HepG2 (cell line): ENCODE data around the gene ZNF322. TPM values are rescaled to one million over a fixed set of nuclear protein-coding genes. Genes with fewer than 3 reads are reported as not detected.

Experiments
- ATAC-seq: fragments of 200-7000 bp; cut with Tn5 transposase; 3 replicates; pipeline ENCODE4 v1.9.1; 2020; ENCODE audit warnings: mild to moderate bottlenecking, moderate library complexity
- BruUV-seq: library from RNA; stranded (reverse); fragments of 400-500 nt; replicated peaks from 2 replicates; lab custom pipeline; 2021; lab: Mats Ljungman, UMichigan
- CTCF ChIA-PET: fragments of 300-600 bp; formaldehyde crosslinking; extraction: SDS; loops from one replicate; lab custom pipeline; 2021; ENCODE audit warnings: low total read pairs, inconsistent platforms, low intra/inter-chr PET ratio; lab: Yijun Ruan, JAX
- POLR2A ChIA-PET: fragments of 350-600 bp; sonication (Branson Sonifier 250); formaldehyde crosslinking; loops from one replicate; lab custom pipeline; 2020; ENCODE audit warnings: antibody characterized with exemption, inconsistent platforms; lab: Yijun Ruan, JAX
- DNase-seq: peaks from one replicate; pipeline ENCODE4 v3.0.0-alpha.2; 2015; ENCODE audit warnings: low spot score
- FAIRE-seq: peaks from 3 replicates; lab custom pipeline; 2011; peaks lifted over from hg19 to GRCh38; lab: Jason Lieb, UNC
- H2AFZ ChIP-seq: one replicate; pipeline ENCODE4 v1.6.1; 2011; ENCODE audit warnings: low read length, inconsistent platforms
- H3K27ac ChIP-seq: fragments of 300-600 bp; 3 replicates; pipeline ENCODE4 v1.8.0; 2011; ENCODE audit warnings: mixed run types, mild to moderate bottlenecking, mixed read lengths, low read length, inconsistent platforms; ENCODE audit not compliant: insufficient read depth; ENCODE audit errors: extremely low read length
- H3K27me3 ChIP-seq, 2 experiments: fragments of 200-600 bp in 1 of 2; 2 replicates in 1 of 2; 3 replicates in 1 of 2; pipeline versions ENCODE4 v1.6.0 to v1.8.0; 2011; ENCODE audit warnings: low read length in 2 of 2, mild to moderate bottlenecking in 2 of 2, moderate library complexity in 2 of 2, inconsistent platforms in 1 of 2; ENCODE audit not compliant: insufficient read depth in 2 of 2, control insufficient read depth in 1 of 2
- H3K36me3 ChIP-seq, 2 experiments: fragments of 200-600 bp in 1 of 2; replicated peaks in 1 of 2; 2 replicates in 1 of 2; 3 replicates in 1 of 2; pipeline versions ENCODE4 v1.5.1 to v1.8.0; 2011; ENCODE audit warnings: low read length in 2 of 2, inconsistent platforms in 1 of 2; ENCODE audit not compliant: insufficient read depth in 2 of 2, control insufficient read depth in 1 of 2
- H3K4me1 ChIP-seq: 2 replicates; pipeline ENCODE4 v1.5.1; 2012; ENCODE audit warnings: low read length, inconsistent platforms; ENCODE audit not compliant: insufficient read depth
- H3K4me2 ChIP-seq: 2 replicates; pipeline ENCODE4 v1.6.0; 2011; ENCODE audit warnings: low read depth, low read length, inconsistent platforms
- H3K4me3 ChIP-seq, 3 experiments: fragments of 200-600 bp in 1 of 3; sonication (generic), shearing (Covaris generic) in 1 of 3; replicated peaks in 1 of 3; 2 replicates each; pipeline ENCODE4 v1.5.1; 2011 to 2016; ENCODE audit warnings: low read length in 3 of 3, inconsistent platforms in 2 of 3, low read depth in 2 of 3, mild to moderate bottlenecking in 2 of 3, control low read depth in 1 of 3, mixed read lengths in 1 of 3; ENCODE audit not compliant: insufficient read depth in 1 of 3
- H3K79me2 ChIP-seq: one replicate; pipeline ENCODE4 v1.6.1; 2011; ENCODE audit warnings: low read length, inconsistent platforms; ENCODE audit not compliant: insufficient read depth
- H3K9ac ChIP-seq: 2 replicates; pipeline ENCODE4 v1.6.0; 2011; ENCODE audit warnings: mild to moderate bottlenecking, low read depth, low read length, inconsistent platforms; ENCODE audit not compliant: insufficient read depth
- H3K9me3 ChIP-seq: 2 replicates; pipeline ENCODE4 v1.5.1; 2012; ENCODE audit warnings: mild to moderate bottlenecking, low read length
- H4K20me1 ChIP-seq: 2 replicates; pipeline ENCODE4 v1.6.0; 2011; ENCODE audit warnings: inconsistent platforms, mild to moderate bottlenecking, low read length, moderate library complexity; ENCODE audit not compliant: insufficient read depth
- AGO2 ChIP-seq: fragments of 200-400 bp; formaldehyde crosslinking; optimal IDR thresholded peaks from 2 replicates; pipeline ENCODE3; 2017; ENCODE audit warnings: mild to moderate bottlenecking, low read depth, low read length, moderate library complexity
- ATF4 ChIP-seq, 2 experiments: fragments of 450-650 bp in 1 of 2; sonication (generic) in 1 of 2; formaldehyde crosslinking; IDR thresholded peaks; 2 replicates each; pipeline versions ENCODE4 v1.5.0 to v1.8.0; 2020 to 2022; ENCODE audit warnings: mild to moderate bottlenecking in 1 of 2, missing genetic modification reagents in 1 of 2
- KDM6A ChIP-seq: IDR thresholded peaks from 2 replicates; pipeline ENCODE4 v1.6.1; 2016; ENCODE audit warnings: low read depth
- MEF2D ChIP-seq: sonication (generic); formaldehyde crosslinking; IDR thresholded peaks from 2 replicates; pipeline ENCODE4 v1.5.1; 2020; ENCODE audit warnings: mild to moderate bottlenecking, missing genetic modification reagents
- NFATC3 ChIP-seq: sonication (generic); formaldehyde crosslinking; IDR thresholded peaks from 2 replicates; pipeline ENCODE4 v1.5.1; 2020; ENCODE audit warnings: mild to moderate bottlenecking, missing genetic modification reagents
- REPIN1 ChIP-seq: sonication (generic); formaldehyde crosslinking; IDR thresholded peaks from 2 replicates; pipeline ENCODE4 v1.8.0; 2022; ENCODE audit warnings: missing genetic modification reagents, low read depth, mild to moderate bottlenecking, borderline replicate concordance
- STAT5B ChIP-seq: sonication (generic); formaldehyde crosslinking; IDR thresholded peaks from 2 replicates; pipeline ENCODE4 v1.4.0; 2020; ENCODE audit warnings: missing genetic modification reagents
- ZBTB25 ChIP-seq: IDR thresholded peaks from 2 replicates; pipeline ENCODE4 v1.6.1; 2018; ENCODE audit warnings: missing genetic modification reagents
- ZBTB42 ChIP-seq: sonication (generic); formaldehyde crosslinking; IDR thresholded peaks from 2 replicates; pipeline ENCODE4 v1.5.0; 2020; ENCODE audit warnings: mild to moderate bottlenecking, missing genetic modification reagents
- ZNF225 ChIP-seq: sonication (generic); formaldehyde crosslinking; IDR thresholded peaks from 2 replicates; pipeline ENCODE4 v1.4.0; 2020; ENCODE audit warnings: mild to moderate bottlenecking, missing genetic modification reagents
- ZNF234 ChIP-seq: sonication (generic); formaldehyde crosslinking; conservative IDR thresholded peaks from 2 replicates; pipeline ENCODE4 v1.5.1; 2020; ENCODE audit warnings: mild to moderate bottlenecking, missing genetic modification reagents
- ZNF567 ChIP-seq: sonication (generic); formaldehyde crosslinking; IDR thresholded peaks from 2 replicates; pipeline ENCODE4 v1.8.1; 2023; ENCODE audit warnings: mild to moderate bottlenecking, missing genetic modification reagents, borderline replicate concordance
- ZNF704 ChIP-seq: sonication (generic); formaldehyde crosslinking; IDR thresholded peaks from 2 replicates; pipeline ENCODE4 v1.8.1; 2023; ENCODE audit warnings: mild to moderate bottlenecking, inconsistent platforms, moderate library complexity, missing genetic modification reagents, borderline replicate concordance
- ZXDC ChIP-seq: sonication (generic); formaldehyde crosslinking; IDR thresholded peaks from 2 replicates; pipeline ENCODE4 v1.5.0; 2020; ENCODE audit warnings: mild to moderate bottlenecking, missing genetic modification reagents
- WGBS: methylation state at CpG from one replicate; pipeline ENCODE4 v1.1.6; 2017; ENCODE audit warnings: low lambda C conversion rate; 5-methylcytosine and 5-hydroxymethylcytosine counted together
- in situ Hi-C: cut with HindIII; loops from 2 replicates; pipeline ENCODE4 v1.10.0; 2017; ENCODE audit warnings: low pct_unique_long_range_greater_than_20kb; ENCODE audit not compliant: extremely low pct_ligation_motif_present
- intact Hi-C: fragments of 100-400 bp; cut with micrococcal nuclease; formaldehyde crosslinking; loops from one replicate; pipeline ENCODE4 v1.10.0; 2022; ENCODE audit not compliant: unreplicated experiment
- polyA plus RNA-seq, 8 experiments: library from polyadenylated mRNA; depleted of rRNA in 3 of 8; stranded (reverse) in 7 of 8; unstranded in 1 of 8; fragments of >200 nt; fragmentation: Illumina TruSeq in 4 of 8; extraction: Trizol in 4 of 8; gene quantifications; 2 replicates each; pipeline versions ENCODE4 v1.2.1 to v1.2.3, GENCODE V29; 2011 to 2016; ENCODE audit warnings: low read depth in 4 of 8, missing spikeins in 1 of 8, mixed read lengths in 1 of 8; ENCODE audit not compliant: insufficient read depth in 1 of 8
- total RNA-seq, 5 experiments: library from RNA; depleted of rRNA; stranded (reverse); fragments of >200 nt; fragmentation: Illumina TruSeq; extraction: Trizol; gene quantifications; 2 replicates each; pipeline ENCODE4 v1.2.3, GENCODE V29; 2016; ENCODE audit warnings: low read depth in 1 of 5
- TF ChIP-seq, protein P1 (sequence below): IDR thresholded peaks from 2 replicates; pipeline ENCODE4 v1.6.1; 2016; ENCODE audit warnings: low read depth, control low read depth

ZNF322 gene
- total and polyA plus RNA-seq, 2 of the 13 experiments (the other 11 are each of a cell fraction or from before 2014, with no cell fraction given), result 8.3 to 22.8 TPM

GRCh38 chr6:26596579-26597388 lies 62.8 kb downstream of the ZNF322 start, which contains the start of gene ABT1:
Gene ABT1 (plus strand): TSS chr6:26596953. CDS start chr6:26596983, 30 bp downstream.
- FAIRE-seq, result peak; percentile 91
- intact Hi-C loops, result loop anchor here (1.0 to 2.0 kb wide), 6 partner anchors 19 to 421 kb away; no protein-coding TSS in a partner anchor
- TF ChIP-seq ATF4 (CRISPR knock-in tag; IDR thresholded peaks at IDR 0.05) (peak in 1 of 2 experiments; percentile 92; a peak in 2 of 4 replicates), ZNF567 (CRISPR knock-in tag) (0 out of 2 replicates have a peak, but pooled peaks have one; percentile 72), ZNF225 (peak; percentile 98), AGO2 (peak; percentile 66), REPIN1 (peak; percentile 99), ZNF704 (CRISPR knock-in tag) (peak; percentile 71; the same call in 1 of the 2 replicates), ZXDC (CRISPR knock-in tag) (no peak; the same call in 1 of the 2 replicates), NFATC3 (CRISPR knock-in tag) (no peak), ZBTB25 (CRISPR knock-in tag) (peak; percentile 98), ZBTB42 (CRISPR knock-in tag) (no peak), STAT5B (CRISPR knock-in tag) (peak; percentile 69; the same call in 1 of the 2 replicates), ZNF234 (no peak), MEF2D (CRISPR knock-in tag) (peak; percentile 96), KDM6A (CRISPR knock-in tag) (no peak)
- TF ChIP-seq, protein P1, sequence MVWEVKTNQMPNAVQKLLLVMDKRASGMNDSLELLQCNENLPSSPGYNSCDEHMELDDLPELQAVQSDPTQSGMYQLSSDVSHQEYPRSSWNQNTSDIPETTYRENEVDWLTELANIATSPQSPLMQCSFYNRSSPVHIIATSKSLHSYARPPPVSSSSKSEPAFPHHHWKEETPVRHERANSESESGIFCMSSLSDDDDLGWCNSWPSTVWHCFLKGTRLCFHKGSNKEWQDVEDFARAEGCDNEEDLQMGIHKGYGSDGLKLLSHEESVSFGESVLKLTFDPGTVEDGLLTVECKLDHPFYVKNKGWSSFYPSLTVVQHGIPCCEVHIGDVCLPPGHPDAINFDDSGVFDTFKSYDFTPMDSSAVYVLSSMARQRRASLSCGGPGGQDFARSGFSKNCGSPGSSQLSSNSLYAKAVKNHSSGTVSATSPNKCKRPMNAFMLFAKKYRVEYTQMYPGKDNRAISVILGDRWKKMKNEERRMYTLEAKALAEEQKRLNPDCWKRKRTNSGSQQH (CRISPR knock-in tag), result peak; percentile 99

More at GRCh38 chr6:26596579-26597388, 62.8 kb downstream of the ZNF322 start, which contains the start of gene ABT1:
- H3K9me3 ChIP-seq, result no peaks in the 10 kb centered on the region
- under 1% methylated on average over 39 of the region's 51 CpGs for WGBS
- in situ Hi-C loops, result no loop called here
- peak within 1 kb of the TSS; percentile 87 to 100 (median 88) for H3K4me3 ChIP-seq
- peaks cover 31% of the 10 kb centered on the region for H3K4me1 ChIP-seq
- peaks cover 15% of the 10 kb centered on the region for H3K79me2 ChIP-seq
- DNase-seq, result peak; percentile 99
- peak; percentile 74 for ATAC-seq
- H2AFZ ChIP-seq, result peak within 1 kb of the TSS; percentile 64
- H3K36me3 ChIP-seq, result peaks cover 4 to 19% of the 10 kb centered on the region in 2 experiments
- H3K27ac ChIP-seq, result peak within 1 kb of the TSS; percentile 80
- H3K4me2 ChIP-seq, result peak within 1 kb of the TSS; percentile 95
- BruUV-seq, result no TSS peak
- POLR2A ChIA-PET, result interaction anchor here (1.5 kb wide), 2 partner anchors 255 to 473 kb away, joined by 6 read pairs; a partner anchor contains a TSS
- H4K20me1 ChIP-seq, result no peaks in the 10 kb centered on the region
- CTCF ChIA-PET, result interaction anchor here (0.9 to 2.9 kb wide), 4 partner anchors 21 to 255 kb away, joined by 4 to 27 read pairs (median 13); partner anchors contain the start of gene ZNF322
- peak within 1 kb of the TSS; percentile 96 for H3K9ac ChIP-seq
- H3K27me3 ChIP-seq, result no peaks in the 10 kb centered on the region; a peak in 1 of 5 replicates
